HepG2 (cell line): ENCODE results near the gene TRIM28. TPM values are rescaled to one million over a fixed set of nuclear protein-coding genes. Genes with fewer than 3 reads are reported as not detected.
A peak's percentile ranks its signal among the peaks of the same experiment; 100 is the strongest.

Source experiments
- FOXK1 ChIP-seq: sonication (generic); formaldehyde crosslinking; IDR thresholded peaks from 2 replicates; pipeline ENCODE4 v1.4.0; 2020; ENCODE audit warnings: low read depth, missing genetic modification reagents, borderline replicate concordance
- FOXP4 ChIP-seq: sonication (generic); formaldehyde crosslinking; IDR thresholded peaks from 2 replicates; pipeline ENCODE4 v1.4.0; 2020; ENCODE audit warnings: missing genetic modification reagents
- HNF4A ChIP-seq: sonication (generic); formaldehyde crosslinking; IDR thresholded peaks from 2 replicates; pipeline ENCODE4 v1.4.0; 2020; ENCODE audit warnings: missing genetic modification reagents
- MAFF ChIP-seq: IDR thresholded peaks from 2 replicates; pipeline ENCODE4 v1.6.1; 2011; ENCODE audit warnings: low read depth, low read length, improper control_type of control experiment
- MXD3 ChIP-seq: IDR thresholded peaks from 2 replicates; pipeline ENCODE4 v1.6.1; 2016; ENCODE audit warnings: mild to moderate bottlenecking, missing biosample characterization, missing genetic modification reagents
- NCOR1 ChIP-seq: fragments of 200-600 bp; sonication (generic); IDR thresholded peaks from 2 replicates; pipeline ENCODE4 v1.7.0; 2017; ENCODE audit warnings: antibody characterized with exemption, low read length, borderline replicate concordance
- PAXIP1 ChIP-seq: sonication (generic); formaldehyde crosslinking; conservative IDR thresholded peaks from 2 replicates; pipeline ENCODE4 v1.4.0; 2020; ENCODE audit warnings: mild to moderate bottlenecking, missing genetic modification reagents, moderate library complexity
- POLR2G ChIP-seq: fragments of 200-400 bp; formaldehyde crosslinking; IDR thresholded peaks from 2 replicates; pipeline ENCODE4 v1.6.1; 2018; ENCODE audit warnings: mild to moderate bottlenecking, low read depth, low read length, moderate library complexity
- SMC3 ChIP-seq: IDR thresholded peaks from 2 replicates; pipeline ENCODE4 v1.6.1; 2011; ENCODE audit warnings: low read length, improper control_type of control experiment
- XRCC5 ChIP-seq: fragments of 200-400 bp; formaldehyde crosslinking; optimal IDR thresholded peaks from 2 replicates; pipeline ENCODE3; 2017; ENCODE audit warnings: mild to moderate bottlenecking, low read length
- ZBTB2 ChIP-seq: sonication (generic); formaldehyde crosslinking; IDR thresholded peaks from 2 replicates; pipeline ENCODE4 v1.8.0; 2022; ENCODE audit warnings: low read depth, missing genetic modification reagents
- ZBTB46 ChIP-seq: sonication (generic); formaldehyde crosslinking; IDR thresholded peaks from 2 replicates; pipeline ENCODE4 v1.4.0; 2020; ENCODE audit warnings: mild to moderate bottlenecking, missing genetic modification reagents, borderline replicate concordance
- ZNF563 ChIP-seq: sonication (generic); formaldehyde crosslinking; IDR thresholded peaks from 2 replicates; pipeline ENCODE4 v1.8.0; 2022; ENCODE audit warnings: mild to moderate bottlenecking, moderate library complexity, missing genetic modification reagents
- polyA plus RNA-seq, 8 experiments: library from polyadenylated mRNA; depleted of rRNA in 3 of 8; stranded (reverse) in 7 of 8; unstranded in 1 of 8; fragments of >200 nt; fragmentation: Illumina TruSeq in 4 of 8; extraction: Trizol in 4 of 8; gene quantifications; 2 replicates each; pipeline versions ENCODE4 v1.2.1 to v1.2.3, GENCODE V29; 2011 to 2016; ENCODE audit warnings: low read depth in 4 of 8, missing spikeins in 1 of 8, mixed read lengths in 1 of 8; ENCODE audit not compliant: insufficient read depth in 1 of 8
- total RNA-seq, 5 experiments: library from RNA; depleted of rRNA; stranded (reverse); fragments of >200 nt; fragmentation: Illumina TruSeq; extraction: Trizol; gene quantifications; 2 replicates each; pipeline ENCODE4 v1.2.3, GENCODE V29; 2016; ENCODE audit warnings: low read depth in 1 of 5
- TF ChIP-seq, protein P1 (sequence below): sonication (generic); formaldehyde crosslinking; IDR thresholded peaks from 2 replicates; pipeline ENCODE4 v1.5.0; 2020; ENCODE audit warnings: mild to moderate bottlenecking, missing genetic modification reagents
- TF ChIP-seq, protein P2 (sequence below): sonication (generic); formaldehyde crosslinking; IDR thresholded peaks from 2 replicates; pipeline ENCODE4 v1.5.0; 2020; ENCODE audit warnings: mild to moderate bottlenecking, low read depth, missing genetic modification reagents, borderline replicate concordance

TRIM28 gene
- total and polyA plus RNA-seq, 2 of the 13 experiments (the other 11 are each of a cell fraction or from before 2014, with no cell fraction given): 361 to 439 TPM

DNA sequence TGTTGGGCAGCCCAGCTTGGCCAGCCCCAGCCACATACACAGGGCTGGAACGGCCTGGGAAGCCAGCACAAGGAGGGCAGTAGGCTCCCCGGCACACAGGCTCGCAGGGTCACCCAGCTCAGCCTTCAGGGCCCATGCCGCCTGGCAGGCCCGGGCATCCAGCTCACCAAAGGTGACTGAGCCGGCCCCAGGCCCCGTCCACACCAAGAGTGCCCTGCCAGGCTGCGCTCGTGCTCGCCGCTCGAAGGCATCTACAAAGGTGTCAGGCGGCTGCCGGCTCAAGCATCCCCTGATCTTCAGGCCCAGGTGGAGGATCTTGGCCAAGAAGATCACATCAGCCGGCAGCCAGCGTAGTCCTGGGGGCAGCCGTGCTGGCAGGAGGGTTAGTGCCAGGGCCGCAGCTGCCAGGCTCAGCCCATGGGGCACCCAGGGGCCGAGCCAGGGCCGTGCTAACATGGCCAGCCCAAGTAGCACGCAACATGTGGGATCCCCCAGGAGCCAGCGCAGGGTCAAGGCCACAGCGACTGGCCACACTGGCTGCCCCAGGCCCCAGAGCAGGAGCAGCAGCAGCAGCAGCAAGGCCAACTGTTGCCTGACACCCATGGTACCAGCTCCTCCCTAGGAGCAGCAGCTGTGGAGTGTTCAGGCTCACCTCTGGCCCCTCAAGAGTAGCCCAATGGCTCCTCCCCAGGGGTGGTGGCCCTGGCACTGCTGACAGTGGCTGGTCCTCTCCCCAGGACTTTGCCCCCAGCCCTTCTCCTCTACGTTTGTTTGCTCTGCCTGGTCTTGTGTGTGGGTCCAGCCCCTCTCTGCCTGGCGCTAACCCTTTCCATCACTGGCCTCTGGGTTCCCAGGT lies 32.3 kb upstream of the TRIM28 start, which contains the start of gene SLC27A5 (continued):
- TF ChIP-seq, protein P1, sequence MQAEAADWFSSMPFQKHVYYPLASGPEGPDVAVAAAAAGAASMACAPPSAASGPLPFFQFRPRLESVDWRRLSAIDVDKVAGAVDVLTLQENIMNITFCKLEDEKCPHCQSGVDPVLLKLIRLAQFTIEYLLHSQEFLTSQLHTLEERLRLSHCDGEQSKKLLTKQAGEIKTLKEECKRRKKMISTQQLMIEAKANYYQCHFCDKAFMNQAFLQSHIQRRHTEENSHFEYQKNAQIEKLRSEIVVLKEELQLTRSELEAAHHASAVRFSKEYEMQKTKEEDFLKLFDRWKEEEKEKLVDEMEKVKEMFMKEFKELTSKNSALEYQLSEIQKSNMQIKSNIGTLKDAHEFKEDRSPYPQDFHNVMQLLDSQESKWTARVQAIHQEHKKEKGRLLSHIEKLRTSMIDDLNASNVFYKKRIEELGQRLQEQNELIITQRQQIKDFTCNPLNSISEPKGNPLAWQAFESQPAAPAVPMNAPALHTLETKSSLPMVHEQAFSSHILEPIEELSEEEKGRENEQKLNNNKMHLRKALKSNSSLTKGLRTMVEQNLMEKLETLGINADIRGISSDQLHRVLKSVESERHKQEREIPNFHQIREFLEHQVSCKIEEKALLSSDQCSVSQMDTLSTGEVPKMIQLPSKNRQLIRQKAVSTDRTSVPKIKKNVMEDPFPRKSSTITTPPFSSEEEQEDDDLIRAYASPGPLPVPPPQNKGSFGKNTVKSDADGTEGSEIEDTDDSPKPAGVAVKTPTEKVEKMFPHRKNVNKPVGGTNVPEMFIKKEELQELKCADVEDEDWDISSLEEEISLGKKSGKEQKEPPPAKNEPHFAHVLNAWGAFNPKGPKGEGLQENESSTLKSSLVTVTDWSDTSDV (CRISPR knock-in tag): no peak
- TF ChIP-seq MXD3 (no peak), FOXP4 (CRISPR knock-in tag) (peak; percentile 84), PAXIP1 (CRISPR knock-in tag) (peak; percentile 94), ZBTB2 (no peak), NCOR1 (peak; percentile 35; the same call in 1 of the 2 replicates), ZBTB46 (CRISPR knock-in tag) (peak; percentile 82; the same call in 1 of the 2 replicates), ZNF563 (CRISPR knock-in tag) (peak; percentile 49; the same call in 1 of the 2 replicates), HNF4A (peak; percentile 94), MAFF (no peak), POLR2G (peak; percentile 87), XRCC5 (no peak), FOXK1 (CRISPR knock-in tag) (no peak), SMC3 (no peak)
- TF ChIP-seq, protein P2, sequence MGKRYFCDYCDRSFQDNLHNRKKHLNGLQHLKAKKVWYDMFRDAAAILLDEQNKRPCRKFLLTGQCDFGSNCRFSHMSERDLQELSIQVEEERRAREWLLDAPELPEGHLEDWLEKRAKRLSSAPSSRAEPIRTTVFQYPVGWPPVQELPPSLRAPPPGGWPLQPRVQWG (CRISPR knock-in tag): no peak
